Neural cell (in vitro differentiated cells): ENCODE measurements around the gene KIF6. TPM values are rescaled to one million over a fixed set of nuclear protein-coding genes. Genes with fewer than 3 reads are reported as not detected.

ENCODE experiments used
- H2AFZ ChIP-seq: fragments of 200-600, 300-800 bp; sonication (generic), shearing (Covaris generic); 2 replicates; pipeline ENCODE4 v1.6.0; 2014; ENCODE audit warnings: low read depth, mild to moderate bottlenecking, antibody characterized with exemption, low read length, moderate library complexity
- H3F3A ChIP-seq: fragments of 200-600 bp; shearing (Covaris generic); 2 replicates; pipeline ENCODE4 v1.6.1; 2016; ENCODE audit warnings: mild to moderate bottlenecking, moderate library complexity, mixed read lengths, antibody characterized with exemption, low read length; ENCODE audit not compliant: insufficient read depth, poor library complexity, severe bottlenecking
- H3K27ac ChIP-seq: fragments of 200-600, 300-800 bp; sonication (generic), shearing (Covaris generic); 2 replicates; pipeline ENCODE4 v1.5.1; 2014; ENCODE audit warnings: mild to moderate bottlenecking, low read length, moderate library complexity
- H3K27me3 ChIP-seq: fragments of 300-800, 200-600 bp; sonication (generic), shearing (Covaris generic); 2 replicates; pipeline ENCODE4 v1.6.0; 2014; ENCODE audit warnings: mild to moderate bottlenecking, low read depth, low read length, moderate library complexity; ENCODE audit not compliant: insufficient read depth
- H3K36me3 ChIP-seq: fragments of 300-800, 200-600 bp; sonication (generic), shearing (Covaris generic); 2 replicates; pipeline ENCODE4 v1.5.1; 2014; ENCODE audit warnings: mild to moderate bottlenecking, antibody characterized with exemption, low read length, moderate library complexity; ENCODE audit not compliant: insufficient read depth
- H3K4me2 ChIP-seq: fragments of 300-800, 200-600 bp; sonication (generic), shearing (Covaris generic); 2 replicates; pipeline ENCODE4 v1.6.0; 2014; ENCODE audit warnings: mild to moderate bottlenecking, low read length
- H3K4me3 ChIP-seq: fragments of 300-800, 200-600 bp; sonication (generic), shearing (Covaris generic); 2 replicates; pipeline ENCODE4 v1.5.1; 2014; ENCODE audit warnings: mild to moderate bottlenecking, low read length, moderate library complexity
- H3K79me2 ChIP-seq: fragments of 200-600 bp; shearing (Covaris generic); replicated peaks from 2 replicates; pipeline ENCODE4 v1.6.0; 2014; ENCODE audit warnings: mild to moderate bottlenecking, low read length, moderate library complexity; ENCODE audit not compliant: insufficient read depth
- H3K9ac ChIP-seq: fragments of 300-800, 200-600 bp; sonication (generic), shearing (Covaris generic); 2 replicates; pipeline ENCODE4 v1.6.1; 2016; ENCODE audit warnings: mild to moderate bottlenecking, low read length, mixed read lengths
- H3K9me2 ChIP-seq: fragments of 200-600 bp; shearing (Covaris generic); 2 replicates; pipeline ENCODE4 v1.6.1; 2016; ENCODE audit warnings: mild to moderate bottlenecking, low read length, mixed read lengths; ENCODE audit not compliant: insufficient read depth
- H3K9me3 ChIP-seq: fragments of 200-600, 300-800 bp; sonication (generic), shearing (Covaris generic); 2 replicates; pipeline ENCODE4 v1.6.1; 2016; ENCODE audit warnings: mild to moderate bottlenecking, mixed run types, low read length, moderate library complexity, mixed read lengths
- H4K20me1 ChIP-seq: fragments of 200-600 bp; shearing (Covaris generic); 2 replicates; pipeline ENCODE4 v1.6.1; 2016; ENCODE audit warnings: mild to moderate bottlenecking, mixed run types; ENCODE audit not compliant: insufficient read depth
- CTCF ChIP-seq: fragments of 450-650 bp; IDR thresholded peaks from 2 replicates; pipeline ENCODE4 v1.5.1; 2014; ENCODE audit warnings: antibody characterized with exemption, mild to moderate bottlenecking, moderate library complexity; ENCODE audit not compliant: poor library complexity, severe bottlenecking
- EP300 ChIP-seq: fragments of 450-650 bp; conservative IDR thresholded peaks from 2 replicates; pipeline ENCODE4 v1.6.1; 2014; ENCODE audit warnings: antibody characterized with exemption, mild to moderate bottlenecking, moderate library complexity; ENCODE audit not compliant: poor library complexity, severe bottlenecking
- EZH2 ChIP-seq: fragments of 200-600, 300-800 bp; shearing (Covaris generic), sonication (generic); IDR thresholded peaks from 2 replicates; pipeline ENCODE4 v1.6.1; 2014; ENCODE audit warnings: antibody characterized with exemption, low read length, borderline replicate concordance, mild to moderate bottlenecking; ENCODE audit not compliant: insufficient read depth, poor library complexity, severe bottlenecking
- MXI1 ChIP-seq: fragments of 450-650 bp; conservative IDR thresholded peaks from 2 replicates; pipeline ENCODE4 v1.6.1; 2014; ENCODE audit warnings: antibody characterized with exemption, mild to moderate bottlenecking; ENCODE audit not compliant: poor library complexity, severe bottlenecking
- POLR2AphosphoS5 ChIP-seq: IDR thresholded peaks from 2 replicates; pipeline ENCODE4 v1.6.1; 2012
- RAD21 ChIP-seq: fragments of 450-650 bp; conservative IDR thresholded peaks from 2 replicates; pipeline ENCODE4 v1.6.1; 2014; ENCODE audit warnings: antibody characterized with exemption, mild to moderate bottlenecking, moderate library complexity
- SMC3 ChIP-seq: fragments of 450-650 bp; conservative IDR thresholded peaks from 2 replicates; pipeline ENCODE4 v1.6.1; 2014; ENCODE audit warnings: antibody characterized with exemption, mild to moderate bottlenecking, moderate library complexity; ENCODE audit not compliant: poor library complexity
- TAF1 ChIP-seq: IDR thresholded peaks from 2 replicates; pipeline ENCODE4 v1.6.1; 2012; ENCODE audit warnings: low read depth
- polyA plus RNA-seq: library from polyadenylated mRNA; depleted of rRNA; stranded (reverse); fragments of >200 nt; gene quantifications from 2 replicates; pipeline ENCODE4 v1.2.3, GENCODE V29; 2014
- TF ChIP-seq, protein P1 (sequence below): IDR thresholded peaks from 2 replicates; pipeline ENCODE4 v1.6.1; 2012; ENCODE audit warnings: borderline replicate concordance

KIF6 gene
- polyA plus RNA-seq, 1 donor from 2014 or later: 2.1 TPM

- no peaks in the 10 kb centered on the region for H3K27me3 ChIP-seq
- no peaks in the 10 kb centered on the region for H3K9me3 ChIP-seq
- H3K79me2 ChIP-seq: no peaks in the 10 kb centered on the region
- no peak overlapping the region for H2AFZ ChIP-seq
- no peaks in the 10 kb centered on the region for H3F3A ChIP-seq
- no peak overlapping the region for H3K9ac ChIP-seq
- TF ChIP-seq POLR2AphosphoS5: no peak
- TF ChIP-seq MXI1: no peak
- no peak for TF ChIP-seq TAF1
- TF ChIP-seq SMC3: no peak
- TF ChIP-seq EP300: no peak
- TF ChIP-seq RAD21: no peak
- no peak for TF ChIP-seq CTCF
- TF ChIP-seq EZH2: no peak
- H3K36me3 ChIP-seq: no peaks in the 10 kb centered on the region
- no peak overlapping the region for H3K27ac ChIP-seq
- no peak overlapping the region for H3K4me3 ChIP-seq
- no peaks in the 10 kb centered on the region for H4K20me1 ChIP-seq
- no peak overlapping the region for H3K4me2 ChIP-seq
- H3K9me2 ChIP-seq: no peaks in the 10 kb centered on the region
Measured at GRCh38 chr6:39555136-39555535, 170.1 kb downstream of the KIF6 start.

- Histone ChIP-seq H3K27ac (no peak overlapping the region), H3K79me2 (no peaks in the 10 kb centered on the region), H2AFZ (no peak overlapping the region), H3K9ac (no peak overlapping the region), H3F3A (no peaks in the 10 kb centered on the region), H3K9me2 (no peaks in the 10 kb centered on the region), H3K4me3 (no peak overlapping the region), H3K27me3 (no peaks in the 10 kb centered on the region), H3K4me2 (no peak overlapping the region), H3K9me3 (no peaks in the 10 kb centered on the region), H4K20me1 (no peaks in the 10 kb centered on the region), H3K36me3 (no peaks in the 10 kb centered on the region)
- TF ChIP-seq SMC3 (no peak), MXI1 (no peak), EZH2 (no peak)
Measured at GRCh38 chr6:39553860-39554802, 171.1 kb downstream of the KIF6 start.

DNA sequence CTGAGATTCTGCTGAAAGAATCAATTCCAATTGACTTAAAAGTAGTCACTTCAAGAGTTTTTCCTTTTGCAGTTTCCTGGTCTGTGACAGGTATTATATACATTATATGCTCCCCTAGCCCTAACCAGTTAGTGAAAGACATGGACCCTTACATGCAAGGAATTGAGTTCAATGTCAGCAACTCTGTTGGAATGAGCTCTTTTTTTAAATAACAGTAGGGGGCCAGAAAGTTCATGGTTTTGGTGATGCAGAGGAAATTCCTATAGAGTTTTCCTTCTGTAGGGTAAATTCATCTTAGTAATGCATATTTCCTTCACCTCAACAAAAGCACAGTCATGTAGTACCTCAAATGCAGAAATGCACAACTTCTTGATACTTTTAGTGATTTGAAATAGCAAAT, 172.2 kb downstream of the KIF6 start:
- no peaks in the 10 kb centered on the region for H3K9me2 ChIP-seq
- TF ChIP-seq, protein P1, sequence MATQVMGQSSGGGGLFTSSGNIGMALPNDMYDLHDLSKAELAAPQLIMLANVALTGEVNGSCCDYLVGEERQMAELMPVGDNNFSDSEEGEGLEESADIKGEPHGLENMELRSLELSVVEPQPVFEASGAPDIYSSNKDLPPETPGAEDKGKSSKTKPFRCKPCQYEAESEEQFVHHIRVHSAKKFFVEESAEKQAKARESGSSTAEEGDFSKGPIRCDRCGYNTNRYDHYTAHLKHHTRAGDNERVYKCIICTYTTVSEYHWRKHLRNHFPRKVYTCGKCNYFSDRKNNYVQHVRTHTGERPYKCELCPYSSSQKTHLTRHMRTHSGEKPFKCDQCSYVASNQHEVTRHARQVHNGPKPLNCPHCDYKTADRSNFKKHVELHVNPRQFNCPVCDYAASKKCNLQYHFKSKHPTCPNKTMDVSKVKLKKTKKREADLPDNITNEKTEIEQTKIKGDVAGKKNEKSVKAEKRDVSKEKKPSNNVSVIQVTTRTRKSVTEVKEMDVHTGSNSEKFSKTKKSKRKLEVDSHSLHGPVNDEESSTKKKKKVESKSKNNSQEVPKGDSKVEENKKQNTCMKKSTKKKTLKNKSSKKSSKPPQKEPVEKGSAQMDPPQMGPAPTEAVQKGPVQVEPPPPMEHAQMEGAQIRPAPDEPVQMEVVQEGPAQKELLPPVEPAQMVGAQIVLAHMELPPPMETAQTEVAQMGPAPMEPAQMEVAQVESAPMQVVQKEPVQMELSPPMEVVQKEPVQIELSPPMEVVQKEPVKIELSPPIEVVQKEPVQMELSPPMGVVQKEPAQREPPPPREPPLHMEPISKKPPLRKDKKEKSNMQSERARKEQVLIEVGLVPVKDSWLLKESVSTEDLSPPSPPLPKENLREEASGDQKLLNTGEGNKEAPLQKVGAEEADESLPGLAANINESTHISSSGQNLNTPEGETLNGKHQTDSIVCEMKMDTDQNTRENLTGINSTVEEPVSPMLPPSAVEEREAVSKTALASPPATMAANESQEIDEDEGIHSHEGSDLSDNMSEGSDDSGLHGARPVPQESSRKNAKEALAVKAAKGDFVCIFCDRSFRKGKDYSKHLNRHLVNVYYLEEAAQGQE: no peak
- TF ChIP-seq MXI1 (no peak), POLR2AphosphoS5 (no peak), CTCF (no peak), EZH2 (no peak), TAF1 (no peak), SMC3 (no peak), EP300 (no peak), RAD21 (no peak)
- no peaks in the 10 kb centered on the region for H3F3A ChIP-seq
- H2AFZ ChIP-seq: no peak overlapping the region
- H3K4me3 ChIP-seq: no peak overlapping the region
- no peak overlapping the region for H3K4me2 ChIP-seq
- no peaks in the 10 kb centered on the region for H3K36me3 ChIP-seq
- no peaks in the 10 kb centered on the region for H3K9me3 ChIP-seq
- no peaks in the 10 kb centered on the region for H3K27me3 ChIP-seq
- H3K27ac ChIP-seq: no peak overlapping the region
- H4K20me1 ChIP-seq: no peaks in the 10 kb centered on the region
- no peaks in the 10 kb centered on the region for H3K79me2 ChIP-seq
- no peak overlapping the region for H3K9ac ChIP-seq
